WTC11 (cell line): ENCODE measurements around the gene ARHGAP22.

Experiments used
- CTCF ChIP-seq: fragments of 200-600 bp; IDR thresholded peaks from 2 replicates; pipeline ENCODE4 v1.8.0; 2022; ENCODE audit warnings: antibody characterized with exemption
- ESRRA ChIP-seq: sonication (generic); formaldehyde crosslinking; IDR thresholded peaks from 2 replicates; pipeline ENCODE4 v1.8.1; 2022; ENCODE audit warnings: mild to moderate bottlenecking, missing genetic modification reagents, borderline replicate concordance
- ETV6 ChIP-seq: sonication (generic); formaldehyde crosslinking; IDR thresholded peaks from 2 replicates; pipeline ENCODE4 v1.8.1; 2022; ENCODE audit warnings: mild to moderate bottlenecking, missing genetic modification reagents
- FOXP4 ChIP-seq: sonication (generic); formaldehyde crosslinking; IDR thresholded peaks from 2 replicates; pipeline ENCODE4 v1.8.0; 2022; ENCODE audit warnings: mild to moderate bottlenecking, missing genetic modification reagents
- IRF2 ChIP-seq: sonication (generic); formaldehyde crosslinking; IDR thresholded peaks from 2 replicates; pipeline ENCODE4 v1.8.0; 2022; ENCODE audit warnings: low read depth, missing genetic modification reagents, borderline replicate concordance
- JAZF1 ChIP-seq: fragments of 250-450 bp; sonication (Bioruptor Pico); IDR thresholded peaks from 2 replicates; pipeline ENCODE4 v1.9.0; 2021; ENCODE audit warnings: moderate library complexity, mild to moderate bottlenecking, inconsistent platforms
- MXD4 ChIP-seq: fragments of 250-450 bp; sonication (Bioruptor Pico); IDR thresholded peaks from 2 replicates; pipeline ENCODE4 v1.8.0; 2021; ENCODE audit warnings: mild to moderate bottlenecking, moderate library complexity, borderline replicate concordance
- ZBTB21 ChIP-seq: sonication (generic); formaldehyde crosslinking; IDR thresholded peaks from 2 replicates; pipeline ENCODE4 v1.8.1; 2023; ENCODE audit warnings: mild to moderate bottlenecking, missing genetic modification reagents, borderline replicate concordance
- ZNF121 ChIP-seq: sonication (generic); formaldehyde crosslinking; IDR thresholded peaks from 2 replicates; pipeline ENCODE4 v1.8.0; 2023; ENCODE audit warnings: missing genetic modification reagents
- TF ChIP-seq, protein P1 (sequence below): sonication (generic); formaldehyde crosslinking; IDR thresholded peaks from 2 replicates; pipeline ENCODE4 v1.8.1; 2023; ENCODE audit warnings: mild to moderate bottlenecking, missing genetic modification reagents, moderate library complexity
- TF ChIP-seq, protein P2 (sequence below): sonication (generic); formaldehyde crosslinking; IDR thresholded peaks from 2 replicates; pipeline ENCODE4 v1.8.1; 2022; ENCODE audit warnings: low read depth, mild to moderate bottlenecking, moderate library complexity, missing genetic modification reagents, borderline replicate concordance

DNA sequence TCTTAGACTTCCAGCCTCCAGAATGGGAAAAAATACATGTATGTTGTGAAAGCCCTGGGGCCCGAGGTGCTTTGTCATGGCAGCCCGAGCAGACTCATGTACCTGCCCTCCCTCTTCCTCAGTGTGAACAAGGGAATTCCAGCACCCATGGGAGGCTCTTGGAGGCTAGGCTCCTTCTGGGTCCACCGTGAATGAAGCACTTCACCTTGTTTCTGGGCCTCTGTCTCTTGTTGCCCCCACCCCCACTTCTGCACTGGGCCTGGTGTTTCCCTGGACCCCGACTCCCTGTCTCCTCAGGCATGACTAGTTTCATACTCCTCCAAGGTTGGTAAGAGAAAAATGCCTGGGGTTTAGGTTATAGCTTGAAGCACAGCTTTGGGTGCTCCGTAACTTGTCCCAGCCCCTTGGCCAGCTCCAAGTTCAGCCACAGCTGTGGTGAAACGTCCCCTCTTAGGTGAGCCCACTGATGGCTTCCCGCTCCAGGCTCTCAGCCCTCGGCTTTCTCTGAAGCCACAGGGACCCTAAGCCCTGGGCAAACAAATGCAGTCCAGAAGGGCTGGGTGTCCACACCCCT, 30.2 kb upstream of the ARHGAP22 start:
- TF ChIP-seq CTCF (no peak), ETV6 (no peak), FOXP4 (no peak), MXD4 (CRISPR knock-in tag) (no peak), ZNF121 (CRISPR knock-in tag) (no peak), IRF2 (no peak), ZBTB21 (no peak), JAZF1 (no peak), ESRRA (no peak)
- TF ChIP-seq, protein P1, sequence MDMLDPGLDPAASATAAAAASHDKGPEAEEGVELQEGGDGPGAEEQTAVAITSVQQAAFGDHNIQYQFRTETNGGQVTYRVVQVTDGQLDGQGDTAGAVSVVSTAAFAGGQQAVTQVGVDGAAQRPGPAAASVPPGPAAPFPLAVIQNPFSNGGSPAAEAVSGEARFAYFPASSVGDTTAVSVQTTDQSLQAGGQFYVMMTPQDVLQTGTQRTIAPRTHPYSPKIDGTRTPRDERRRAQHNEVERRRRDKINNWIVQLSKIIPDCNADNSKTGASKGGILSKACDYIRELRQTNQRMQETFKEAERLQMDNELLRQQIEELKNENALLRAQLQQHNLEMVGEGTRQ (CRISPR knock-in tag): no peak
- TF ChIP-seq, protein P2, sequence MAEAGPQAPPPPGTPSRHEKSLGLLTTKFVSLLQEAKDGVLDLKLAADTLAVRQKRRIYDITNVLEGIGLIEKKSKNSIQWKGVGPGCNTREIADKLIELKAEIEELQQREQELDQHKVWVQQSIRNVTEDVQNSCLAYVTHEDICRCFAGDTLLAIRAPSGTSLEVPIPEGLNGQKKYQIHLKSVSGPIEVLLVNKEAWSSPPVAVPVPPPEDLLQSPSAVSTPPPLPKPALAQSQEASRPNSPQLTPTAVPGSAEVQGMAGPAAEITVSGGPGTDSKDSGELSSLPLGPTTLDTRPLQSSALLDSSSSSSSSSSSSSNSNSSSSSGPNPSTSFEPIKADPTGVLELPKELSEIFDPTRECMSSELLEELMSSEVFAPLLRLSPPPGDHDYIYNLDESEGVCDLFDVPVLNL (CRISPR knock-in tag): no peak
